Progenitor cell of endocrine pancreas (in vitro differentiated cells): Measurements from ENCODE around the gene CTNNA3. TPM values are rescaled to one million over a fixed set of nuclear protein-coding genes. Genes with fewer than 3 reads are reported as not detected.

ENCODE experiments used
- DNase-seq: peaks from one replicate; pipeline ENCODE4 v3.0.0; 2021; ENCODE audit warnings: low spot score; ENCODE audit not compliant: unreplicated experiment
- H3K27ac Mint-ChIP-seq: 2 replicates; pipeline ENCODE4 v1.8.0; 2021; ENCODE audit warnings: mild to moderate bottlenecking, moderate library complexity, mixed read lengths
- H3K27me3 Mint-ChIP-seq: 2 replicates; pipeline ENCODE4 v1.8.0; 2021; ENCODE audit warnings: mixed read lengths
- H3K36me3 Mint-ChIP-seq: 2 replicates; pipeline ENCODE4 v1.8.0; 2022; ENCODE audit warnings: mixed read lengths; ENCODE audit not compliant: insufficient read depth
- H3K4me1 Mint-ChIP-seq: 2 replicates; pipeline ENCODE4 v1.8.0; 2021; ENCODE audit warnings: low read depth, mixed read lengths
- H3K4me3 Mint-ChIP-seq: 2 replicates; pipeline ENCODE4 v1.8.0; 2021; ENCODE audit warnings: low read depth, mild to moderate bottlenecking, moderate library complexity, mixed read lengths
- H3K9me3 Mint-ChIP-seq: 2 replicates; pipeline ENCODE4 v1.8.0; 2021; ENCODE audit warnings: low read depth, mixed read lengths
- CTCF ChIP-seq: fragments of 200-600 bp; sonication (generic); IDR thresholded peaks from one replicate; pipeline ENCODE4 v1.5.0; 2021; ENCODE audit warnings: antibody characterized with exemption, mild to moderate bottlenecking; ENCODE audit not compliant: unreplicated experiment
- microRNA-seq: library from miRNA; unstranded; fragments of <30 nt; microRNA quantifications from one replicate; pipeline ENCODE4 v1.1.0, GENCODE V29; 2020; ENCODE audit warnings: borderline number of aligned reads; ENCODE audit not compliant: unreplicated experiment
- total RNA-seq: library from RNA; stranded (reverse); gene quantifications from 2 replicates; pipeline ENCODE4 v1.2.1, GENCODE V29; 2021

The CTNNA3 gene
- total RNA-seq, 1 donor from 2014 or later, result 1.7 TPM

- Mint-ChIP-seq H3K4me1 (peaks cover 1% of the 10 kb centered on the region), H3K4me3 (no peak overlapping the region), H3K9me3 (peaks cover 13% of the 10 kb centered on the region), H3K27ac (no peak overlapping the region), H3K27me3 (no peaks in the 10 kb centered on the region), H3K36me3 (peaks cover 2% of the 10 kb centered on the region)
- no peak for DNase-seq
- no peak for TF ChIP-seq CTCF
Observed at GRCh38 chr10:65864036-65864435, 1832.0 kb downstream of the CTNNA3 start.

Small RNAs within 50 kb of the gene (microRNA-seq; reads per million reads assigned to microRNA genes)
- not detected for gene MIR7151

Other genes starting within 250 kb of the CTNNA3 start
- gene DNAJC12, start 142.0 kb upstream of the CTNNA3 start, total RNA-seq, result 5.9 and 6.1 TPM in 2 replicates
- 35.0 and 36.2 TPM in 2 replicates for gene SIRT1, start 188.5 kb upstream of the CTNNA3 start, total RNA-seq